ENCODE measurements around the gene SURF2. TPM values are rescaled to one million over a fixed set of nuclear protein-coding genes. Genes with fewer than 3 reads are reported as not detected.

The SURF2 gene
- total and polyA plus RNA-seq, 9 of the 15 experiments (the other 6 are each of a cell fraction or from before 2014, with no cell fraction given): 5.5 to 82.5 (median 21.3) TPM

- TF ChIP-seq CHD7 (IDR thresholded peaks at IDR 0.05; ENCODE audit: low read depth, low read length): no peak
- TF ChIP-seq ILK (tag; IDR thresholded peaks at IDR 0.05; ENCODE audit: borderline replicate concordance, low read depth): no peak
- 0 out of 2 replicates have a peak, but pooled peaks have one; percentile 37 for TF ChIP-seq MEF2D (tag; conservative IDR thresholded peaks at IDR 0.05; ENCODE audit: low read depth)
- 0 out of 2 replicates have a peak, but pooled peaks have one; percentile 64 for TF ChIP-seq ZNF592 (IDR thresholded peaks at IDR 0.05)
- TF ChIP-seq ID3 (CRISPR knock-in tag; IDR thresholded peaks at IDR 0.05): no peak
- TF ChIP-seq ID3 (tag; IDR thresholded peaks at IDR 0.05): peak; percentile 70
- TF ChIP-seq CCAR2 (IDR thresholded peaks at IDR 0.05; ENCODE audit: low read depth, low read length): no peak
- no peak for TF ChIP-seq KDM5B (IDR thresholded peaks at IDR 0.05; ENCODE audit: insufficient replicate concordance, low read depth, low read length)
- no peak for TF ChIP-seq ZC3H4 (CRISPR knock-in tag; IDR thresholded peaks at IDR 0.05; ENCODE audit: borderline replicate concordance)
Measured at GRCh38 chr9:133327834-133328484, 28.4 kb upstream of the SURF2 start (continued).
